Colonic mucosa (tissue), 4 donors: Measurements from ENCODE around the gene TRPM3. TPM values are rescaled to one million over a fixed set of nuclear protein-coding genes. Genes with fewer than 3 reads are reported as not detected.

Experiments used
- DNase-seq: peaks from one replicate; pipeline ENCODE4 v3.0.0-alpha.2; 2020
- H3K27ac ChIP-seq: fragments of 200-600 bp; one replicate; pipeline ENCODE4 v1.8.0; 2021
- H3K27me3 ChIP-seq: fragments of 200-600 bp; one replicate; pipeline ENCODE4 v1.8.0; 2021
- H3K36me3 ChIP-seq: fragments of 200-600 bp; one replicate; pipeline ENCODE4 v1.8.0; 2021
- H3K4me1 ChIP-seq: fragments of 200-600 bp; one replicate; pipeline ENCODE4 v1.8.0; 2021; ENCODE audit warnings: mild to moderate bottlenecking
- H3K4me3 ChIP-seq: fragments of 200-600 bp; one replicate; pipeline ENCODE4 v1.8.0; 2021
- H3K9ac ChIP-seq, 2 donors: one replicate each; pipeline ENCODE4 v1.7.0; 2013; ENCODE audit warnings: control low read depth in 2 of 2, low read depth in 2 of 2, low read length in 2 of 2
- H3K9me3 ChIP-seq: fragments of 200-600 bp; one replicate; pipeline ENCODE4 v1.8.0; 2021
- intact Hi-C: fragments of 100-400 bp; cut with DNase I; formaldehyde crosslinking; loops from one replicate; pipeline ENCODE4 v1.14.1; 2022
- total RNA-seq, 2 donors: library from RNA; stranded (reverse); fragmentation: NEBNext Ultra II Directional in 1 of 2; extraction: Animal tissue kit (Norgen Biotek cat#: 25700) in 1 of 2; gene quantifications; one replicate each; pipeline ENCODE4 v1.2.1, GENCODE V29; 2021
- TF ChIP-seq, protein P1 (sequence below): fragments of 200-600 bp; IDR thresholded peaks from one replicate; pipeline ENCODE4 v1.8.0; 2022; ENCODE audit warnings: antibody characterized with exemption, mild to moderate bottlenecking
- donor health status: healthy.
- donor health status: DM: no; HTN: no; CAD: no.
- donor health status: DM: no; HTN: no; CAD: no.

Gene TRPM3
- total RNA-seq, 2 donors from 2014 or later: 0.32 to 0.35 TPM

DNA sequence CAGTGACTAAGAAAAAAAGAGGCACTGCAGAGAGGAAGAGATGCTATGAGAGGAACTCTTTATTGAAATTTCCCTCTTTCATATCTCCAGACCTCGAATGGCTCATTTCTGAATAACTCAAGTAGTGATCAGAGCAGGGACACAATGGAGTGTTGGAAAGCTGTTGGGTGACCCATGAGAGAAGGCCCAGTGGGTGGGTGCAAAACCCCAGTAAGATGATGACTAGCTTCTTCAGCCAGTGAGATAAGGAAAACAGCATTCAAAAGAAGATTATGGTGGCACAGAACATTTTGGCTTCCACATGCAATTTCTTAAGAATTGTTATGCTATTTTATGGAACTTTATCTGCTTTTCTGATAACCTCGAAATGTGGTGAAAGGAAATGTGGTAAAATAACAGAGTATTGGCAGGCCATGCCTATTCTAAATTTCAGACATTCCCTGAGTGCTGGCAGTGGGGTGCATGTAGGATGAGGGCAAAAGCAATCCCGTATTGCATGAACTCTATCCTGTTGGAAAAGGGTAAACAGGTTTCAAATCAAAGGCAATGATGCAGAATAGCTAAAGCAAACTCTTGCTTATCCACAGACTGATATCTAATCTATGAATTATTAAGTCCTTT lies 579.0 kb downstream of the TRPM3 start:
- no peak overlapping the region for H3K4me3 ChIP-seq
- no peak overlapping the region for H3K9ac ChIP-seq
- intact Hi-C loops: no loop called here
- H3K27me3 ChIP-seq: no peaks in the 10 kb centered on the region
- H3K36me3 ChIP-seq: no peaks in the 10 kb centered on the region
- DNase-seq: no peak
- TF ChIP-seq, protein P1, sequence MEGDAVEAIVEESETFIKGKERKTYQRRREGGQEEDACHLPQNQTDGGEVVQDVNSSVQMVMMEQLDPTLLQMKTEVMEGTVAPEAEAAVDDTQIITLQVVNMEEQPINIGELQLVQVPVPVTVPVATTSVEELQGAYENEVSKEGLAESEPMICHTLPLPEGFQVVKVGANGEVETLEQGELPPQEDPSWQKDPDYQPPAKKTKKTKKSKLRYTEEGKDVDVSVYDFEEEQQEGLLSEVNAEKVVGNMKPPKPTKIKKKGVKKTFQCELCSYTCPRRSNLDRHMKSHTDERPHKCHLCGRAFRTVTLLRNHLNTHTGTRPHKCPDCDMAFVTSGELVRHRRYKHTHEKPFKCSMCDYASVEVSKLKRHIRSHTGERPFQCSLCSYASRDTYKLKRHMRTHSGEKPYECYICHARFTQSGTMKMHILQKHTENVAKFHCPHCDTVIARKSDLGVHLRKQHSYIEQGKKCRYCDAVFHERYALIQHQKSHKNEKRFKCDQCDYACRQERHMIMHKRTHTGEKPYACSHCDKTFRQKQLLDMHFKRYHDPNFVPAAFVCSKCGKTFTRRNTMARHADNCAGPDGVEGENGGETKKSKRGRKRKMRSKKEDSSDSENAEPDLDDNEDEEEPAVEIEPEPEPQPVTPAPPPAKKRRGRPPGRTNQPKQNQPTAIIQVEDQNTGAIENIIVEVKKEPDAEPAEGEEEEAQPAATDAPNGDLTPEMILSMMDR: no peak
- no peaks in the 10 kb centered on the region for H3K9me3 ChIP-seq
- no peak overlapping the region for H3K27ac ChIP-seq
- H3K4me1 ChIP-seq: no peaks in the 10 kb centered on the region

DNA sequence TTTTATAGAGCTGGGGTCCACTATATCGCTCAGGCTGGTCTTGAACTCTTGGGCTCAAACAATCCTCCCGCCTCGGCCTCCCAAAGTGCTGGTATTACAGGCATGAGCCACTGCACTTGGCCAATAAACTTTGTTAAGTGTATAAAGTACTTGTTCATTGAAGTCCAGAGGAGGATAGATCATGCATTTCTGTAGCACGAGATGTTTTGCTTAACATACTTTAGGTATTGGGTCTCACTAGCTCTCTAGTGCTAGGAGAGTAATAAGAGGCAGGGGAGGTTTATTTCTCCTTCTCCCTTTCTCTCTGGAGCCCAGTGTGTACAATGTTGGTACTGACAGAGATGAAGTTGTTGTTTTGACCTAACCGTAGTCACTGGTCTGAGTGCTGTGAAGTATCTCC lies 581.4 kb downstream of the TRPM3 start:
- H3K4me1 ChIP-seq: no peaks in the 10 kb centered on the region
- intact Hi-C loops: no loop called here
- no peak overlapping the region for H3K9ac ChIP-seq
- no peaks in the 10 kb centered on the region for H3K9me3 ChIP-seq
- TF ChIP-seq, protein P1: no peak
- no peak for DNase-seq
- H3K36me3 ChIP-seq: no peaks in the 10 kb centered on the region
- H3K4me3 ChIP-seq: no peak overlapping the region
- no peak overlapping the region for H3K27ac ChIP-seq
- no peaks in the 10 kb centered on the region for H3K27me3 ChIP-seq

DNA sequence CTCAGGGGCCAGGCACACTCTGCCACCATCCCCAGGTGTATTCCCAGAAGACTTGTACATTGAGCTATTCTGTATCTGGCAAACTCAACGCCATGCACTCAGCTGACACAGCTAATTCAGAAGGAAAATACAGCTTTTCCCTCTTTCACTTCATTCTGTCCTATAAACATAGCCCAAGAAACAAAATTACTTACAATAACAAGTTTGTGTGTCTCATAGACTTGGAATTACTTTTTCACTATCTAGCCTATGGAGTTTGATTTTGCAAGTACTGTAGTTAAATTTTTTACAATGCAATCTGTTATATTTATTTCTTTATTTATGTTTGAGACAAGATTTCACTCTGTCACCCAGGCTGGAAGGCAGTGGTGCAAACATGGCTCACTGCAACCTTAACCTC lies 581.9 kb downstream of the TRPM3 start:
- TF ChIP-seq, protein P1: no peak
- Histone ChIP-seq H3K27me3 (no peaks in the 10 kb centered on the region), H3K27ac (no peak overlapping the region), H3K9ac (no peak overlapping the region), H3K4me1 (no peaks in the 10 kb centered on the region), H3K9me3 (no peaks in the 10 kb centered on the region), H3K4me3 (no peak overlapping the region), H3K36me3 (no peaks in the 10 kb centered on the region)
- intact Hi-C loops: no loop called here
- no peak for DNase-seq

DNA sequence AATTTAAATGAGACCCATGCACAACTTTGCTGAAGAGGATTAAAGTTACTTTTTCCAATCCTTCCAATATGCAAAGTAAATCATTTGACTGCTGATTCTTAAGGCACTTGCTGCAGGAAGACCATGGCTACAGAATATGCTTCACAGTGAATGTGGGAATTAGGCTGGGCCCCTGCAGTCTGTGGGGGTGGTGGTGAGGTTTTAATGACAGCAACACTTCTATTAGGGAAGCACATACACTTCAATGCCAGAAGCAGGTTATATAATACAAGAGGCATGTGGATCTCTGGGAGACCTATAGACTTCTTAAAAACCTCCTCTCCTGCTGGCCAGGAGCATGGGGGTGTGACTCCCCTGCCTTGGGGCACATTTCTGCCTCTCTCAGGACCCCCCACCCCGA lies 582.4 kb downstream of the TRPM3 start:
- Histone ChIP-seq H3K27ac (no peak overlapping the region), H3K9ac (no peak overlapping the region), H3K36me3 (no peaks in the 10 kb centered on the region), H3K4me3 (no peak overlapping the region), H3K27me3 (no peaks in the 10 kb centered on the region), H3K4me1 (no peaks in the 10 kb centered on the region), H3K9me3 (no peaks in the 10 kb centered on the region)
- DNase-seq: no peak
- TF ChIP-seq, protein P1: no peak
- intact Hi-C loops: no loop called here

- TF ChIP-seq, protein P1: no peak
- Histone ChIP-seq H3K9ac (no peak overlapping the region), H3K9me3 (no peaks in the 10 kb centered on the region), H3K4me1 (no peaks in the 10 kb centered on the region), H3K36me3 (no peaks in the 10 kb centered on the region), H3K4me3 (no peak overlapping the region), H3K27ac (no peak overlapping the region), H3K27me3 (no peaks in the 10 kb centered on the region)
- intact Hi-C loops: no loop called here
- DNase-seq: no peak
Observed at GRCh38 chr9:70537084-70537483, 584.3 kb downstream of the TRPM3 start.
